ENCODE results near the gene DSG1. TPM values are rescaled to one million over a fixed set of nuclear protein-coding genes. Genes with fewer than 3 reads are reported as not detected.
"Not testable (repeated sequence)": the region's sequence is repeated elsewhere in the genome, so short reads cannot be mapped to it uniquely, and the experiment has no call there.

Gene DSG1
- total RNA-seq, 4 donors from 2014 or later = not detected

- H3K4me3 ChIP-seq (replicated peaks in 1 of 3) = no peak overlapping the region
- TF ChIP-seq POLR2A (IDR thresholded peaks at IDR 0.05) (no peak), CTCF (IDR thresholded peaks at IDR 0.05) (no peak)
- WGBS, 2 donors = 90 to 93% methylated on average over 4 of the region's 4 CpGs
- H3K9me3 ChIP-seq = no peaks in the 10 kb centered on the region
- no peaks in the 10 kb centered on the region for H3K4me1 ChIP-seq
- H3K36me3 ChIP-seq = no peaks in the 10 kb centered on the region
- no peak for DNase-seq
- H3K27me3 ChIP-seq = no peaks in the 10 kb centered on the region
- H3K27ac ChIP-seq = no peak overlapping the region
- intact Hi-C loops (cut with DNase I) = no loop called here
These were observed 25.5 kb downstream of the DSG1 start for GRCh38 chr18:31343454-31343853.

GRCh38 chr18:31353336-31353735, 35.4 kb downstream of the DSG1 start:
- DNase-seq; H3K27me3 ChIP-seq; H3K36me3 ChIP-seq; H3K4me3 ChIP-seq (replicated peaks in 1 of 3); H3K9me3 ChIP-seq; H3K4me1 ChIP-seq; H3K27ac ChIP-seq; intact Hi-C loops (cut with DNase I): not testable (repeated sequence)
- 62 to 91% methylated on average over 4 to 10 of the region's 17 CpGs for WGBS, 2 donors

DNA sequence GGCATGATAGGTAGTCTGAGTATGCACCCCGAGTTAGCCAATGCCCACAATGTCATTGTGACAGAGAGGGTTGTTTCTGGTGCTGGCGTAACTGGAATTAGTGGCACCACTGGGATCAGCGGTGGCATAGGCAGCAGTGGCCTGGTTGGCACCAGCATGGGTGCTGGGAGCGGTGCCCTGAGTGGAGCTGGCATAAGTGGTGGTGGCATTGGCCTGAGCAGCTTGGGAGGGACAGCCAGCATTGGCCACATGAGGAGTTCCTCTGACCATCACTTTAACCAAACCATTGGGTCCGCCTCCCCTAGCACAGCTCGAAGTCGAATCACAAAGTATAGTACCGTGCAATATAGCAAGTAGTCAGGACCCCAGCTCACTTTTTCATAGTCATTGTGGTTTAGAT, 37.0 kb downstream of the DSG1 start:
- no peak overlapping the region for H3K27ac ChIP-seq
- H3K27me3 ChIP-seq = no peaks in the 10 kb centered on the region
- no peaks in the 10 kb centered on the region for H3K4me1 ChIP-seq
- DNase-seq = no peak
- no peaks in the 10 kb centered on the region for H3K9me3 ChIP-seq
- TF ChIP-seq CTCF (IDR thresholded peaks at IDR 0.05) (no peak), POLR2A (IDR thresholded peaks at IDR 0.05) (no peak)
- WGBS, 2 donors = 93 to 97% methylated on average over 7 to 8 of the region's 8 CpGs
- H3K4me3 ChIP-seq (replicated peaks in 1 of 3) = no peak overlapping the region
- intact Hi-C loops (cut with DNase I) = no loop called here
- no peaks in the 10 kb centered on the region for H3K36me3 ChIP-seq

GRCh38 chr18:31356025-31356424, 38.1 kb downstream of the DSG1 start:
- Histone ChIP-seq H3K27ac (no peak overlapping the region), H3K36me3 (no peaks in the 10 kb centered on the region), H3K4me3 (replicated peaks in 1 of 3) (no peak overlapping the region), H3K9me3 (no peaks in the 10 kb centered on the region), H3K4me1 (no peaks in the 10 kb centered on the region), H3K27me3 (no peaks in the 10 kb centered on the region)
- 69 to 80% methylated on average over 5 of the region's 5 CpGs for WGBS, 2 donors
- TF ChIP-seq POLR2A (IDR thresholded peaks at IDR 0.05) = no peak
- no peak for TF ChIP-seq CTCF (IDR thresholded peaks at IDR 0.05)
- no peak for DNase-seq
- intact Hi-C loops (cut with DNase I) = no loop called here

DNA sequence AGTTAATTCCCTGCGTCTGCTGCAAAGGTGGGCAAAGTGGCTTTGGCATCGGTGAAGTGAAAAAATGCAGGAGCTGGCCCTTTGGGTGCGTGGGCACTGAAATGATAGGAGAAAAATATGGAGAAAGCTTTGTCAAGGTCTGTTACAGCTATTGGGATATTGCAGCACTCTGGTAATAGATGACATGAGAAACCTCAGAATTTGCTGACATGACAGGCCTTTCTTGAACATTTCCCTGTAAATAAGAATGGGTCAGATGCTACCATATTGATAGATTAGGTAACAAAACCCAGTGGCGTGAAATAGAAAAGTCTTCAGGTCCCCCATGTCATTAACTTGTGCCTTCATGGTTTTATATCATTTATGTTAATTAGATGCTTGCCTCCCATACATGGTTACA, 46.2 kb downstream of the DSG1 start:
- Histone ChIP-seq H3K36me3 (no peaks in the 10 kb centered on the region), H3K9me3 (no peaks in the 10 kb centered on the region), H3K4me1 (no peaks in the 10 kb centered on the region), H3K4me3 (replicated peaks in 1 of 3) (no peak overlapping the region), H3K27me3 (no peaks in the 10 kb centered on the region), H3K27ac (no peak overlapping the region)
- intact Hi-C loops (cut with DNase I) = no loop called here
- no peak for DNase-seq
- TF ChIP-seq CTCF (IDR thresholded peaks at IDR 0.05) = no peak
- TF ChIP-seq POLR2A (IDR thresholded peaks at IDR 0.05) = no peak
- whole genome bisulfite sequencing, 2 donors = 90 to 92% methylated on average over 4 of the region's 4 CpGs

- H3K36me3 ChIP-seq = no peaks in the 10 kb centered on the region
These were observed 51.5 kb downstream of the DSG1 start for GRCh38 chr18:31369478-31369877.

More at GRCh38 chr18:31369478-31369877, 51.5 kb downstream of the DSG1 start:
- no peaks in the 10 kb centered on the region for H3K9me3 ChIP-seq
- intact Hi-C loops (cut with DNase I) = no loop called here
- H3K27ac ChIP-seq = no peak overlapping the region
- no peak for TF ChIP-seq CTCF (IDR thresholded peaks at IDR 0.05)
- H3K27me3 ChIP-seq = no peaks in the 10 kb centered on the region
- H3K4me3 ChIP-seq (replicated peaks in 1 of 3) = no peak overlapping the region
- no peaks in the 10 kb centered on the region for H3K4me1 ChIP-seq
- DNase-seq = no peak

All from thyroid gland (tissue), 4 donors.